ENCODE data around the gene ZNF418.
"Not testable (repeated sequence)": the region's sequence is repeated elsewhere in the genome, so short reads cannot be mapped to it uniquely, and the experiment has no call there.

Gene ZNF418

GRCh38 chr19:57888560-57889231 lies 46.5 kb downstream of the ZNF418 start, which contains the start of gene ZNF814:
ZNF814 (minus strand) TSS chr19:57889037; CDS start chr19:57888802, 235 bp downstream.
- DNase-seq (ENCODE audit: low spot score) = no peak

DNA sequence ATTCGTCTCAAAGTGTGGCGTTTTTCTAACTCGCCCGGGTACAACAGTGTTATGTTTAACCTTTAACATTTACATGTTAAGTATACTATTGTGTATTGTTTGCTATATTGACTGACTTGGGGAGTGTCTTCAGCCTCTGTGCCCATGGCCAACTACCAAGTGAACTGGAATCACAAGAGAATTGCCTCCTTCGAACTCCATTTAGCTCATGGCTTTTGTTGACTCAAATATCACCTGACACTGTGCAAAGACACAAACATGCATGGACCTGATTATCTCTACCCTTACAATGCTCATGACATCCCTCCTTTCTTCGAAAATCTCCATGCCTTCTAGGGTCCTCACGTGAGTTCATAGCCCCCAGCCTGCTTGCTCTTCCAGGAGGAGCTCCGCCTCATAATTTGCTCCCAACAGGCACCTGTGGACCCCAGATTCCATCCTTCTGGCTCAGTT lies 47.1 kb downstream of the ZNF418 start:
- DNase-seq (ENCODE audit: low spot score) = no peak

DNA sequence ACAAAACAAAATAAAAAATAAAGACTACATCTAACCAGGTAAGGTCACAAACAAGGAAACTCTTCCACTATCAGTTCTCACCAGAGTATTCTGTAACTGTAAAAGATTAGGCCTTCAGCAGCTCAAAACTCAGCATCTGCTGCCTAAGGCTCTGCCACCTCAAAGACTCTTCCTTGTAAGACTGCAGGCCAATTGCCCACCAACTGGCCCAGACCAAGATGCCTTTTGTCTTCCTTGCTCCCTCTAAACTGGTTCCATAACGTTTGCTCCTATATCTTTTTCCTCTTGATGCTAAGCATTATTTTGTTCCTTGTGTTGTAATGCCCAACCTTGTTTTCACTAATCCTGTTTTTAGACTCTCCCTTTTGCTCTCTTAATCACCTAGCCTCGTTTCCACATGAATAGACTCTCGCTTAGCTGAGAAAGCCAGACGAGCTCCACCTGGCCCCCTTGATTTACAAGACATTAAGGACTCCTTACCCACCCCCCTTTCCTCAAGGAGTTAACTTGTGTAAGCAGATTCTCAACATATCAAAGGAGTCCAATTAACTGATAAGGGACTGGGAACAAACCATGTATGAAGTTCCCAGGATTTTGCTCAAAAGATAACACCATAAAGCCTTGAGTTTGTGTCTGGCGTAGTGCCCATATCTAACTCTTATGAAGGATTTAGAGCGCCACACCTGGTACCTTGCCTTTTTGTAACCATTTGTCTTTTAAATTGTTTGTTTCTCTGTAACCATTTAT lies 47.8 kb downstream of the ZNF418 start:
- DNase-seq (ENCODE audit: low spot score) = no peak

- no peak for DNase-seq (ENCODE audit: low spot score)
Measured at GRCh38 chr19:57886046-57886445, 49.2 kb downstream of the ZNF418 start.

DNA sequence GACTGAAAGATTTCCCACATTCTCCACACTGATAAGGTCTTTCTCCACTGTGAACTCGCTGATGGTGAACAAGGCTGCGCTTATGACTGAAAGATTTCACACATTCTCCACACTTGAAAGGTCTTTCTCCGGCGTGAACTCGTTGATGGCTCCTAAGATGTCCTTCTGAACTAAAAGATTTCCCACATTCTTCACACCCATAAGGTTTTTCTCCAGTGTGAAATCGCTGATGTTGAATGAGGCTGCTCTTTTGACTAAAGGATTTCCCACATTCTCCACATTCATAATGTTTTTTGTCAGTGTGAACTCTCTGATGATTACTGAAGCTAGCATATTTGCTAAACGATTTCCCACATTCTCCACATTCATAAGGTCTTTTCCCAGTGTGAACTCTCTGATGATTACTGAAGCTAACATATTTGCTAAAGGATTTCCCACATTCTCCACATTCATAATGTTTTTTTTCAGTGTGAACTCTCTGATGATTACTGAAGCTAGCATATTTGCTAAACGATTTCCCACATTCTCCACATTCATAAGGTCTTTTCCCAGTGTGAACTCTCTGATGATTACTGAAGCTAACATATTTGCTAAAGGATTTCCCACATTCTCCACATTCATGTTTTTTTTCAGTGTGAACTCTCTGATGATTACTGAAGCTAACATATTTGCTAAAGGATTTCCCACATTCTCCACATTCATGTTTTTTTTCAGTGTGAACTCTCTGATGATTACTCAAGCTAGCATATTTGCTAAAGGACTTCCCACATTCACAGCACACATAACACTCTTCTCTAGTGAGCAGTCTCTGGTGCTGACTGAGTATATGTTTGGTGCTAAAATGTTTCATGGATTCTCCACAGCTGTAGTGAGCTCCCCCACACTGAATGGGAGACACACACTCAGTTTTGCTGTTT lies 61.1 kb downstream of the ZNF418 start:
- not testable (repeated sequence) for DNase-seq (ENCODE audit: low spot score)

- no peak for DNase-seq (ENCODE audit: low spot score)
Measured at GRCh38 chr19:57872450-57872849, 62.8 kb downstream of the ZNF418 start.

Measured in LoVo (cell line).